GM12801 (cell line): Measurements from ENCODE around the gene SORBS1.

Source experiments
- CTCF ChIP-seq: IDR thresholded peaks from one replicate; pipeline ENCODE4 v1.5.1; 2011; ENCODE audit warnings: control low read depth; ENCODE audit not compliant: insufficient read length; ENCODE audit errors: extremely low read depth

The SORBS1 gene

GRCh38 chr10:95430231-95430951, 130.8 kb downstream of the SORBS1 start:
- peak; percentile 65 for TF ChIP-seq CTCF

- TF ChIP-seq CTCF: no peak
Measured at GRCh38 chr10:95429639-95430038, 131.5 kb downstream of the SORBS1 start.

- TF ChIP-seq CTCF: no peak
Measured at GRCh38 chr10:95428701-95429100, 132.5 kb downstream of the SORBS1 start.

- no peak for TF ChIP-seq CTCF
Measured at GRCh38 chr10:95426482-95426881, 134.7 kb downstream of the SORBS1 start.

- no peak for TF ChIP-seq CTCF
Measured at GRCh38 chr10:95425592-95426465, 135.3 kb downstream of the SORBS1 start.

- no peak for TF ChIP-seq CTCF
Measured at GRCh38 chr10:95423164-95424005, 137.8 kb downstream of the SORBS1 start.

GRCh38 chr10:95422233-95422632, 138.9 kb downstream of the SORBS1 start:
- no peak for TF ChIP-seq CTCF
